Natural killer cell (primary cell): ENCODE measurements around the gene DBNDD1. TPM values are rescaled to one million over a fixed set of nuclear protein-coding genes. Genes with fewer than 3 reads are reported as not detected.
A peak's percentile ranks its signal among the peaks of the same experiment; 100 is the strongest.

Source experiments
- ATAC-seq, 3 donors: fragments of 150-1000 bp in 2 of 3; fragments of 200-7000 bp in 1 of 3; cut with Tn5 transposase; 1 replicate in 1 of 3; 2 replicates in 2 of 3; pipeline ENCODE4 v1.10.0; 2021; ENCODE audit warnings: mild to moderate bottlenecking in 2 of 3, moderate library complexity in 2 of 3
- DNase-seq, 2 donors: peaks; one replicate each; pipeline versions ENCODE4 v3.0.0 to v3.0.0-alpha.2; 2013 to 2021; ENCODE audit warnings: mixed read lengths in 1 of 2
- H3K27ac ChIP-seq: one replicate; pipeline ENCODE4 v1.5.1; 2013; ENCODE audit warnings: mild to moderate bottlenecking, low read length
- H3K27me3 ChIP-seq: one replicate; pipeline ENCODE4 v1.6.1; 2013; ENCODE audit warnings: low read length; ENCODE audit not compliant: control insufficient read depth, insufficient read depth
- H3K36me3 ChIP-seq: one replicate; pipeline ENCODE4 v1.6.1; 2013; ENCODE audit warnings: low read length; ENCODE audit not compliant: control insufficient read depth, insufficient read depth
- H3K4me1 ChIP-seq: one replicate; pipeline ENCODE4 v1.6.1; 2013; ENCODE audit warnings: low read length; ENCODE audit not compliant: control insufficient read depth, insufficient read depth
- H3K4me3 ChIP-seq: one replicate; pipeline ENCODE4 v1.5.1; 2013; ENCODE audit warnings: low read length
- H3K9me3 ChIP-seq: one replicate; pipeline ENCODE4 v1.6.1; 2013; ENCODE audit warnings: low read length; ENCODE audit not compliant: control insufficient read depth, insufficient read depth
- H3K27ac Mint-ChIP-seq, 2 donors: one replicate each; pipeline ENCODE4 v1.8.0; 2022; ENCODE audit warnings: mild to moderate bottlenecking in 2 of 2, mixed read lengths in 2 of 2, moderate library complexity in 1 of 2
- H3K27me3 Mint-ChIP-seq, 2 donors: one replicate each; pipeline ENCODE4 v1.8.0; 2022; ENCODE audit warnings: low read depth in 2 of 2, mixed read lengths in 2 of 2
- H3K36me3 Mint-ChIP-seq: one replicate; pipeline ENCODE4 v1.8.0; 2022; ENCODE audit warnings: mixed read lengths
- H3K4me1 Mint-ChIP-seq, 2 donors: one replicate each; pipeline ENCODE4 v1.8.0; 2022; ENCODE audit warnings: mixed read lengths in 2 of 2
- H3K4me3 Mint-ChIP-seq: one replicate; pipeline ENCODE4 v1.8.0; 2022; ENCODE audit warnings: mild to moderate bottlenecking, moderate library complexity, mixed read lengths
- H3K9me3 Mint-ChIP-seq, 2 donors: one replicate each; pipeline ENCODE4 v1.8.0; 2022; ENCODE audit warnings: mixed read lengths in 2 of 2
- CTCF ChIP-seq: fragments of 200-600 bp; IDR thresholded peaks from one replicate; pipeline ENCODE4 v1.8.0; 2022; ENCODE audit warnings: antibody characterized with exemption
- WGBS: methylation state at CpG from one replicate; pipeline ENCODE4 v1.1.7; 2013; ENCODE audit warnings: missing lambda C conversion rate; ENCODE audit not compliant: insufficient coverage; 5-methylcytosine and 5-hydroxymethylcytosine counted together
- intact Hi-C: fragments of 100-400 bp; cut with micrococcal nuclease; formaldehyde crosslinking; loops from one replicate; pipeline ENCODE4 v1.14.2; 2022
- total RNA-seq, 4 donors: library from RNA; stranded (reverse); fragments of 120-200 nt in 1 of 4; gene quantifications; one replicate each; pipeline versions ENCODE4 v1.2.3 to v1.2.4, GENCODE V29; 2013 to 2022

Gene DBNDD1
- total RNA-seq, 3 donors from 2014 or later (not counting 1 experiment from before 2014, with no cell fraction given): 0.20 TPM; not detected in 2

GRCh38 chr16:89958068-89958467, 61.2 kb downstream of the DBNDD1 start:
- DNase-seq (no peak), ATAC-seq (peak in 2 of 3 donors; percentile 59 to 66)
- Histone ChIP-seq H3K4me3 (no peak overlapping the region), H3K4me1 (peaks cover 28% of the 10 kb centered on the region), H3K27ac (no peak overlapping the region), H3K27me3 (no peaks in the 10 kb centered on the region), H3K9me3 (no peaks in the 10 kb centered on the region), H3K36me3 (peaks cover 14% of the 10 kb centered on the region)
- 93% methylated on average over 7 of the region's 7 CpGs for WGBS
- intact Hi-C loops: no loop called here
- TF ChIP-seq CTCF: no peak
- H3K4me1 Mint-ChIP-seq: peaks cover 0 to 8% of the 10 kb centered on the region in 2 donors
- H3K27me3 Mint-ChIP-seq: no peaks in the 10 kb centered on the region
- H3K36me3 Mint-ChIP-seq: peaks cover 8% of the 10 kb centered on the region
- no peaks in the 10 kb centered on the region for H3K9me3 Mint-ChIP-seq
- no peak overlapping the region for H3K4me3 Mint-ChIP-seq
- H3K27ac Mint-ChIP-seq: no peak overlapping the region

- H3K36me3 Mint-ChIP-seq: peaks cover 8% of the 10 kb centered on the region
- H3K4me3 Mint-ChIP-seq: no peak overlapping the region
- no peaks in the 10 kb centered on the region for H3K27me3 Mint-ChIP-seq
- Histone ChIP-seq H3K27ac (no peak overlapping the region), H3K4me1 (peaks cover 31% of the 10 kb centered on the region), H3K27me3 (no peaks in the 10 kb centered on the region), H3K9me3 (no peaks in the 10 kb centered on the region), H3K36me3 (peaks cover 14% of the 10 kb centered on the region), H3K4me3 (no peak overlapping the region)
- H3K27ac Mint-ChIP-seq: no peak overlapping the region
- no peaks in the 10 kb centered on the region for H3K9me3 Mint-ChIP-seq
- 85% methylated on average over 23 of the region's 23 CpGs for WGBS
- no peak for TF ChIP-seq CTCF
- intact Hi-C loops: no loop called here
- ATAC-seq (no peak), DNase-seq (no peak)
- peaks cover 0 to 8% of the 10 kb centered on the region in 2 donors for H3K4me1 Mint-ChIP-seq
Measured at GRCh38 chr16:89957216-89957785, 62.0 kb downstream of the DBNDD1 start.

- Histone ChIP-seq H3K36me3 (peaks cover 14% of the 10 kb centered on the region), H3K4me3 (no peak overlapping the region), H3K4me1 (peaks cover 31% of the 10 kb centered on the region), H3K27me3 (no peaks in the 10 kb centered on the region), H3K27ac (peak overlapping the region; percentile 7), H3K9me3 (no peaks in the 10 kb centered on the region)
- intact Hi-C loops: no loop called here
- H3K27me3 Mint-ChIP-seq: no peaks in the 10 kb centered on the region
- 79% methylated on average over 15 of the region's 15 CpGs for WGBS
- no peaks in the 10 kb centered on the region for H3K9me3 Mint-ChIP-seq
- peaks cover 0 to 8% of the 10 kb centered on the region in 2 donors for H3K4me1 Mint-ChIP-seq
- peaks cover 8% of the 10 kb centered on the region for H3K36me3 Mint-ChIP-seq
- no peak for DNase-seq
- no peak for TF ChIP-seq CTCF
- H3K4me3 Mint-ChIP-seq: no peak overlapping the region
- no peak overlapping the region for H3K27ac Mint-ChIP-seq
- no peak for ATAC-seq
Measured at GRCh38 chr16:89956505-89957215, 62.6 kb downstream of the DBNDD1 start.
